ENCODE results near the gene SMG7.

DNA sequence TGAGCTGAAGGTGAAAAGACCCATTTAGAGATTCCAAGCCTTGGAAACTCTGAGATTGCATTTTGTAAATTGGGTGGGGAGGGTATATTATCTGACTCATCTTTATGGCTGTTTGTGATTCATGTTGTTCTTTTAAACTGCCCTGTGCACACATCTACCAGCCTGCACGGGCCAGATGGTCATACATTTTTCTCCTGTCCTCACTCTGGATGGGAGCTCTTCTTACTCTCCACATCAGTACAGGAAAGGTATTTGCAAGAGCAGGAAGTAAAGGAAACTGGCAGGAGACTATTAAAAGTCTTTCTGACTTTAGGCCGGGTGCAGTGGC, 39.8 kb upstream of the SMG7 start:
- TF ChIP-seq EZH2 (IDR thresholded peaks at IDR 0.05; ENCODE audit: borderline replicate concordance, insufficient read depth, low read length, poor library complexity, severe bottlenecking) (no peak), EP300 (conservative IDR thresholded peaks at IDR 0.05; ENCODE audit: poor library complexity, severe bottlenecking) (no peak), POLR2AphosphoS5 (IDR thresholded peaks at IDR 0.05) (no peak), RAD21 (conservative IDR thresholded peaks at IDR 0.05) (no peak), MXI1 (conservative IDR thresholded peaks at IDR 0.05; ENCODE audit: poor library complexity, severe bottlenecking) (no peak), TAF1 (IDR thresholded peaks at IDR 0.05; ENCODE audit: low read depth) (no peak), SMC3 (conservative IDR thresholded peaks at IDR 0.05; ENCODE audit: poor library complexity) (no peak)
- TF ChIP-seq, protein P1, sequence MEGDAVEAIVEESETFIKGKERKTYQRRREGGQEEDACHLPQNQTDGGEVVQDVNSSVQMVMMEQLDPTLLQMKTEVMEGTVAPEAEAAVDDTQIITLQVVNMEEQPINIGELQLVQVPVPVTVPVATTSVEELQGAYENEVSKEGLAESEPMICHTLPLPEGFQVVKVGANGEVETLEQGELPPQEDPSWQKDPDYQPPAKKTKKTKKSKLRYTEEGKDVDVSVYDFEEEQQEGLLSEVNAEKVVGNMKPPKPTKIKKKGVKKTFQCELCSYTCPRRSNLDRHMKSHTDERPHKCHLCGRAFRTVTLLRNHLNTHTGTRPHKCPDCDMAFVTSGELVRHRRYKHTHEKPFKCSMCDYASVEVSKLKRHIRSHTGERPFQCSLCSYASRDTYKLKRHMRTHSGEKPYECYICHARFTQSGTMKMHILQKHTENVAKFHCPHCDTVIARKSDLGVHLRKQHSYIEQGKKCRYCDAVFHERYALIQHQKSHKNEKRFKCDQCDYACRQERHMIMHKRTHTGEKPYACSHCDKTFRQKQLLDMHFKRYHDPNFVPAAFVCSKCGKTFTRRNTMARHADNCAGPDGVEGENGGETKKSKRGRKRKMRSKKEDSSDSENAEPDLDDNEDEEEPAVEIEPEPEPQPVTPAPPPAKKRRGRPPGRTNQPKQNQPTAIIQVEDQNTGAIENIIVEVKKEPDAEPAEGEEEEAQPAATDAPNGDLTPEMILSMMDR (IDR thresholded peaks at IDR 0.05; ENCODE audit: poor library complexity, severe bottlenecking) = no peak
- TF ChIP-seq, protein P2, sequence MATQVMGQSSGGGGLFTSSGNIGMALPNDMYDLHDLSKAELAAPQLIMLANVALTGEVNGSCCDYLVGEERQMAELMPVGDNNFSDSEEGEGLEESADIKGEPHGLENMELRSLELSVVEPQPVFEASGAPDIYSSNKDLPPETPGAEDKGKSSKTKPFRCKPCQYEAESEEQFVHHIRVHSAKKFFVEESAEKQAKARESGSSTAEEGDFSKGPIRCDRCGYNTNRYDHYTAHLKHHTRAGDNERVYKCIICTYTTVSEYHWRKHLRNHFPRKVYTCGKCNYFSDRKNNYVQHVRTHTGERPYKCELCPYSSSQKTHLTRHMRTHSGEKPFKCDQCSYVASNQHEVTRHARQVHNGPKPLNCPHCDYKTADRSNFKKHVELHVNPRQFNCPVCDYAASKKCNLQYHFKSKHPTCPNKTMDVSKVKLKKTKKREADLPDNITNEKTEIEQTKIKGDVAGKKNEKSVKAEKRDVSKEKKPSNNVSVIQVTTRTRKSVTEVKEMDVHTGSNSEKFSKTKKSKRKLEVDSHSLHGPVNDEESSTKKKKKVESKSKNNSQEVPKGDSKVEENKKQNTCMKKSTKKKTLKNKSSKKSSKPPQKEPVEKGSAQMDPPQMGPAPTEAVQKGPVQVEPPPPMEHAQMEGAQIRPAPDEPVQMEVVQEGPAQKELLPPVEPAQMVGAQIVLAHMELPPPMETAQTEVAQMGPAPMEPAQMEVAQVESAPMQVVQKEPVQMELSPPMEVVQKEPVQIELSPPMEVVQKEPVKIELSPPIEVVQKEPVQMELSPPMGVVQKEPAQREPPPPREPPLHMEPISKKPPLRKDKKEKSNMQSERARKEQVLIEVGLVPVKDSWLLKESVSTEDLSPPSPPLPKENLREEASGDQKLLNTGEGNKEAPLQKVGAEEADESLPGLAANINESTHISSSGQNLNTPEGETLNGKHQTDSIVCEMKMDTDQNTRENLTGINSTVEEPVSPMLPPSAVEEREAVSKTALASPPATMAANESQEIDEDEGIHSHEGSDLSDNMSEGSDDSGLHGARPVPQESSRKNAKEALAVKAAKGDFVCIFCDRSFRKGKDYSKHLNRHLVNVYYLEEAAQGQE (IDR thresholded peaks at IDR 0.05; ENCODE audit: borderline replicate concordance) = no peak

Data from neural cell (in vitro differentiated cells).